B cell (primary cell): Measurements from ENCODE around the gene KCTD20. TPM values are rescaled to one million over a fixed set of nuclear protein-coding genes. Genes with fewer than 3 reads are reported as not detected.

Experiments used
- ATAC-seq: fragments of 200-7000 bp; cut with Tn5 transposase; one replicate; pipeline ENCODE4 v1.10.0; 2021; ENCODE audit warnings: low read depth, mild to moderate bottlenecking, moderate number of reproducible peaks, moderate library complexity
- CTCF ChIA-PET: fragments of 350-600 bp; sonication (Branson Sonifier 250); formaldehyde crosslinking; loops from one replicate; lab custom pipeline; 2021; ENCODE audit warnings: antibody characterized with exemption, inconsistent platforms; lab: Charles Lee
- POLR2A ChIA-PET: fragments of 350-600 bp; sonication (Branson Sonifier 250); formaldehyde crosslinking; loops from one replicate; lab custom pipeline; 2021; ENCODE audit warnings: antibody characterized with exemption; lab: Charles Lee
- DNase-seq: peaks from one replicate; pipeline ENCODE4 v3.0.0; 2013
- H2AFZ ChIP-seq: 2 replicates; pipeline ENCODE4 v1.6.1; 2012; ENCODE audit warnings: mild to moderate bottlenecking, low read depth, low read length; ENCODE audit not compliant: insufficient read depth, poor library complexity, severe bottlenecking
- H3K27ac ChIP-seq, 2 donors: 1 replicate in 1 of 2; 2 replicates in 1 of 2; pipeline ENCODE4 v1.5.1; 2012 to 2013; ENCODE audit warnings: low read length in 2 of 2, mild to moderate bottlenecking in 2 of 2, moderate library complexity in 1 of 2
- H3K27me3 ChIP-seq, 4 experiments: fragments of 200-600 bp in 1 of 4; sonication (generic) in 1 of 4; replicated peaks in 1 of 4; 1 replicate in 2 of 4; 2 replicates in 2 of 4; pipeline versions ENCODE4 v1.6.1 to v1.7.0; 2013 to 2016; ENCODE audit warnings: low read length in 3 of 4, mild to moderate bottlenecking in 2 of 4, mixed read lengths in 1 of 4, moderate library complexity in 1 of 4; ENCODE audit not compliant: insufficient read depth in 4 of 4, control insufficient read depth in 3 of 4; ENCODE audit errors: control extremely low read depth in 1 of 4
- H3K36me3 ChIP-seq, 2 experiments: replicated peaks in 1 of 2; 1 replicate in 1 of 2; 2 replicates in 1 of 2; pipeline versions ENCODE4 v1.6.1 to v1.7.1; 2013; ENCODE audit warnings: low read length in 1 of 2; ENCODE audit not compliant: insufficient read depth in 2 of 2, control insufficient read depth in 1 of 2; ENCODE audit errors: control extremely low read depth in 1 of 2, extremely low read depth in 1 of 2
- H3K4me1 ChIP-seq, 2 donors: fragments of 200-600 bp in 1 of 2; sonication (generic) in 1 of 2; 1 replicate in 1 of 2; 2 replicates in 1 of 2; pipeline versions ENCODE4 v1.5.1 to v1.6.1; 2013 to 2017; ENCODE audit warnings: low read length in 2 of 2; ENCODE audit not compliant: control insufficient read depth in 2 of 2, insufficient read depth in 2 of 2
- H3K4me2 ChIP-seq: replicated peaks from 2 replicates; pipeline ENCODE3; 2012; ENCODE audit warnings: mild to moderate bottlenecking, low read depth, low read length; ENCODE audit not compliant: poor library complexity, severe bottlenecking
- H3K4me3 ChIP-seq, 5 experiments: fragments of 200-600 bp in 1 of 5; sonication (generic) in 1 of 5; 1 replicate in 3 of 5; 2 replicates in 2 of 5; pipeline versions ENCODE4 v1.5.1 to v1.7.0; 2011 to 2016; ENCODE audit warnings: low read length in 4 of 5, mild to moderate bottlenecking in 4 of 5, low read depth in 2 of 5, control low read depth in 1 of 5, moderate library complexity in 1 of 5; ENCODE audit not compliant: insufficient read depth in 1 of 5; ENCODE audit errors: control extremely low read depth in 1 of 5, extremely low read depth in 1 of 5
- H3K79me2 ChIP-seq: fragments of 200-600 bp; sonication (generic); one replicate; pipeline ENCODE4 v1.6.0; 2016; ENCODE audit warnings: low read length; ENCODE audit not compliant: control insufficient read depth, insufficient read depth
- H3K9ac ChIP-seq: fragments of 200-600 bp; sonication (generic); 2 replicates; pipeline ENCODE4 v1.6.1; 2017; ENCODE audit warnings: mild to moderate bottlenecking, low read length, moderate library complexity
- H3K9me3 ChIP-seq, 3 donors: one replicate each; pipeline versions ENCODE4 v1.6.1 to v1.7.1; 2013; ENCODE audit warnings: low read length in 2 of 3; ENCODE audit not compliant: control insufficient read depth in 2 of 3, insufficient read depth in 1 of 3; ENCODE audit errors: control extremely low read depth in 1 of 3
- H4K20me1 ChIP-seq: 2 replicates; pipeline ENCODE4 v1.6.0; 2012; ENCODE audit warnings: mild to moderate bottlenecking, low read length; ENCODE audit not compliant: insufficient read depth, control insufficient read depth, poor library complexity, severe bottlenecking
- H3K27ac Mint-ChIP-seq: one replicate; pipeline ENCODE4 v1.8.0; 2021; ENCODE audit warnings: mixed read lengths
- H3K27me3 Mint-ChIP-seq: one replicate; pipeline ENCODE4 v1.8.0; 2021; ENCODE audit warnings: mixed read lengths
- H3K4me1 Mint-ChIP-seq: one replicate; pipeline ENCODE4 v1.8.0; 2021; ENCODE audit warnings: mixed read lengths
- H3K4me3 Mint-ChIP-seq: one replicate; pipeline ENCODE4 v1.8.0; 2021; ENCODE audit warnings: mixed read lengths
- H3K9me3 Mint-ChIP-seq: one replicate; pipeline ENCODE4 v1.8.0; 2022; ENCODE audit warnings: mixed read lengths; ENCODE audit not compliant: insufficient read depth
- CTCF ChIP-seq: fragments of 200-600 bp; IDR thresholded peaks from one replicate; pipeline ENCODE4 v1.8.0; 2022; ENCODE audit warnings: antibody characterized with exemption, mild to moderate bottlenecking
- EZH2 ChIP-seq: IDR thresholded peaks from 2 replicates; pipeline ENCODE4 v1.6.1; 2012; ENCODE audit warnings: borderline replicate concordance, low read depth, mild to moderate bottlenecking, moderate library complexity, low read length; ENCODE audit not compliant: insufficient read depth, poor library complexity, severe bottlenecking
- WGBS: methylation state at CpG from one replicate; pipeline ENCODE4 v1.1.5; 2013; ENCODE audit warnings: missing lambda C conversion rate; ENCODE audit not compliant: insufficient coverage; 5-methylcytosine and 5-hydroxymethylcytosine counted together
- intact Hi-C: fragments of 100-400 bp; cut with micrococcal nuclease; formaldehyde crosslinking; loops from one replicate; pipeline ENCODE4 v1.10.0; 2022
- polyA plus RNA-seq: library from polyadenylated mRNA; depleted of rRNA; stranded (reverse); fragments of >200 nt; gene quantifications from 2 replicates; pipeline ENCODE4 v1.2.3, GENCODE V29; 2012
- total RNA-seq, 2 donors: library from RNA; stranded (reverse); fragments of 120-200 nt in 1 of 2; gene quantifications; 1 replicate in 1 of 2; 2 replicates in 1 of 2; pipeline versions ENCODE4 v1.2.3 to v1.2.4, GENCODE V29; 2013 to 2022

KCTD20 gene
- total and polyA plus RNA-seq, 2 donors (not counting 1 experiment from before 2014, with no cell fraction given) = 19.5 to 37.5 TPM

- Histone ChIP-seq H3K27me3 (no peaks in the 10 kb centered on the region), H3K36me3 (peaks cover 4 to 87% of the 10 kb centered on the region in 2 experiments), H3K27ac (no peak overlapping the region), H4K20me1 (peaks cover 6% of the 10 kb centered on the region), H2AFZ (no peak overlapping the region), H3K79me2 (no peaks in the 10 kb centered on the region), H3K4me3 (no peak overlapping the region), H3K4me1 (no peaks in the 10 kb centered on the region), H3K9me3 (peaks cover 0 to 6% (median 0%) of the 10 kb centered on the region in 3 donors), H3K4me2 (no peak overlapping the region), H3K9ac (no peak overlapping the region)
- ATAC-seq (no peak), DNase-seq (no peak)
- TF ChIP-seq CTCF (no peak), EZH2 (no peak)
- no peak overlapping the region for H3K4me3 Mint-ChIP-seq
- H3K27me3 Mint-ChIP-seq = no peaks in the 10 kb centered on the region
- intact Hi-C loops = loop anchor here (10.0 kb wide), 1 partner anchor 90 kb away; no protein-coding TSS in a partner anchor
- no peaks in the 10 kb centered on the region for H3K9me3 Mint-ChIP-seq
- ChIA-PET POLR2A (interaction anchor here (0.6 to 0.7 kb wide), 2 partner anchors 8 to 92 kb away, joined by 3 read pairs; no protein-coding TSS in a partner anchor), CTCF (no interaction called here)
- WGBS = 89% methylated on average over 6 of the region's 8 CpGs
- no peak overlapping the region for H3K27ac Mint-ChIP-seq
- H3K4me1 Mint-ChIP-seq = no peaks in the 10 kb centered on the region
Observed at GRCh38 chr6:36514554-36515456, 72.0 kb downstream of the KCTD20 start.

- intact Hi-C loops = loop anchor here (10.0 kb wide), 1 partner anchor 91 kb away; no protein-coding TSS in a partner anchor
- Histone ChIP-seq H3K9ac (no peak overlapping the region), H3K4me3 (no peak overlapping the region), H3K27ac (no peak overlapping the region), H2AFZ (no peak overlapping the region), H3K27me3 (no peaks in the 10 kb centered on the region), H3K4me2 (no peak overlapping the region), H3K79me2 (no peaks in the 10 kb centered on the region), H3K36me3 (peaks cover 4 to 87% of the 10 kb centered on the region in 2 experiments), H3K4me1 (no peaks in the 10 kb centered on the region), H3K9me3 (no peaks in the 10 kb centered on the region), H4K20me1 (peaks cover 6% of the 10 kb centered on the region)
- ChIA-PET POLR2A (interaction anchor here (0.7 kb wide), 1 partner anchor 10 kb away, joined by 3 read pairs; no protein-coding TSS in a partner anchor), CTCF (interaction anchor here (1.2 kb wide), 1 partner anchor 93 kb away, joined by 3 read pairs; no protein-coding TSS in a partner anchor)
- Mint-ChIP-seq H3K27ac (no peak overlapping the region), H3K9me3 (no peaks in the 10 kb centered on the region), H3K27me3 (no peaks in the 10 kb centered on the region), H3K4me1 (no peaks in the 10 kb centered on the region), H3K4me3 (no peak overlapping the region)
- WGBS = no CpG with 5 or more reads among the region's 3 CpGs
- no peak for TF ChIP-seq CTCF
- TF ChIP-seq EZH2 = no peak
- no peak for ATAC-seq
- DNase-seq = no peak
Observed at GRCh38 chr6:36515844-36516243, 73.0 kb downstream of the KCTD20 start.
